Measurements from ENCODE around the gene CHTOP.
A peak's percentile ranks its signal among the peaks of the same experiment; 100 is the strongest.
"Not testable (repeated sequence)": the region's sequence is repeated elsewhere in the genome, so short reads cannot be mapped to it uniquely, and the experiment has no call there.

Gene CHTOP

GRCh38 chr1:153631047-153632022 lies 2.5 kb upstream of the CHTOP start:
- no peak for DNase-seq (ENCODE audit: low read depth)

- DNase-seq (ENCODE audit: low read depth), result no peak
Measured at GRCh38 chr1:153633161-153633753, 609 bp upstream of the CHTOP start.

DNA sequence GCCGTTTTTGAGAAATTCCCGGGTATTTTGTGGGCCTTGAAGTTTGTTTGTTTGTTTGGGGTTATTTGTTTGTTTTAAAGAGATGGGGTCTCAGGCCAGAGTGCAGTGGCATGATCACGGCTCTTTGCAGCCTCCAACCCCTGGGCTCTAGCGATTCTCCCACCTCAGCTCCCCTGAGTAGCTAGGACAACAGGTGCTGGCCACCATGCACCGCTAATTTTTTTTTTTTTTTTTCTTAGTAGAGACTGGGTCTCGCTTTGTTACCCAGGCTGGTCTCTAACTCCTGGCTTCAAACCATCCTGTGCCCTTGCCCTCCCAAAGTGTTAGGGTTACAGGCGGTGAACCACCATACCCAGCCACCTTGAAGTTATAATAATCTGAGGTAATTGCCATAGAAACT lies 2.0 kb downstream of the CHTOP start:
- no peak for DNase-seq (ENCODE audit: low read depth)

DNA sequence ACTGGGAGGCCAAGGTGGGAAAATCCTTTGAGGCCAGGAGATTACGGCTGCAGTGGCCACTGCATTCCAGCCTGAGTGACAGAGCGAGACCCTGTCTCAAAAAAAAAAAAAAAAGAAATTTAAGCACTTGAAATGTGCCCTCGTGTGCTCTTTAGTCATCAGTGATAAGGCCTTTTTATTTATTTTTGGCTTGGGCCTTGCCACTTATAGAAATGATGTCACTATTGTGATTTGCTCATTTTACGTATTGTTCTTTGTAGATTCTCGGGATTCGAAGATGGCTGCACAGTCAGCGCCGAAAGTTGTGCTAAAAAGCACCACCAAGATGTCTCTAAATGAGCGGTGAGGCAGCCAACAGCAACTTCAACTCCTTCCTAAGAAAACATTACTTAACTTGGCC lies 2.4 kb downstream of the CHTOP start:
- DNase-seq (ENCODE audit: low read depth), result no peak

- no peak for DNase-seq (ENCODE audit: low read depth)
Measured at GRCh38 chr1:153638261-153638660, 4.4 kb downstream of the CHTOP start.

GRCh38 chr1:153639280-153639679 lies 5.4 kb downstream of the CHTOP start:
- DNase-seq (ENCODE audit: low read depth), result no peak

GRCh38 chr1:153640213-153640612 lies 6.3 kb downstream of the CHTOP start:
- DNase-seq (ENCODE audit: low read depth), result not testable (repeated sequence)

- DNase-seq (ENCODE audit: low read depth), result no peak
Measured at GRCh38 chr1:153640861-153641260, 7.0 kb downstream of the CHTOP start.

DNA sequence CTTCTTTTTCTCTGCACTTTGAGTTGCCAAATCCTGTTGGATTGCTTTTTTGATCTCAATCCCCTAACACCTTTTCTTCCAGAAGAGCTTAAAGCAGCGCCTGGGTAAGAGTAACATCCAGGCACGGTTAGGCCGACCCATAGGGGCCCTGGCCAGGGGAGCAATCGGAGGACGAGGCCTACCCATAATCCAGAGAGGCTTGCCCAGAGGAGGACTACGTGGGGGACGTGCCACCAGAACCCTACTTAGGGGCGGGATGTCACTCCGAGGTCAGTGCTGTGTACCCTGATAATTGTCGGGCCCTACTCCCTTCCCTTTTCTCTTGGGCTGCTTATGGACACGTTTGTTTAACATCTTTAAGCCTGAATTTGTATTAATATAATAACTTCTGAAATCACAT lies 8.3 kb downstream of the CHTOP start:
- DNase-seq (ENCODE audit: low read depth), result no peak

GRCh38 chr1:153643100-153643499 lies 9.2 kb downstream of the CHTOP start:
- no peak for DNase-seq (ENCODE audit: low read depth)

GRCh38 chr1:153643816-153644215 lies 9.9 kb downstream of the CHTOP start:
- no peak for DNase-seq (ENCODE audit: low read depth)

DNA sequence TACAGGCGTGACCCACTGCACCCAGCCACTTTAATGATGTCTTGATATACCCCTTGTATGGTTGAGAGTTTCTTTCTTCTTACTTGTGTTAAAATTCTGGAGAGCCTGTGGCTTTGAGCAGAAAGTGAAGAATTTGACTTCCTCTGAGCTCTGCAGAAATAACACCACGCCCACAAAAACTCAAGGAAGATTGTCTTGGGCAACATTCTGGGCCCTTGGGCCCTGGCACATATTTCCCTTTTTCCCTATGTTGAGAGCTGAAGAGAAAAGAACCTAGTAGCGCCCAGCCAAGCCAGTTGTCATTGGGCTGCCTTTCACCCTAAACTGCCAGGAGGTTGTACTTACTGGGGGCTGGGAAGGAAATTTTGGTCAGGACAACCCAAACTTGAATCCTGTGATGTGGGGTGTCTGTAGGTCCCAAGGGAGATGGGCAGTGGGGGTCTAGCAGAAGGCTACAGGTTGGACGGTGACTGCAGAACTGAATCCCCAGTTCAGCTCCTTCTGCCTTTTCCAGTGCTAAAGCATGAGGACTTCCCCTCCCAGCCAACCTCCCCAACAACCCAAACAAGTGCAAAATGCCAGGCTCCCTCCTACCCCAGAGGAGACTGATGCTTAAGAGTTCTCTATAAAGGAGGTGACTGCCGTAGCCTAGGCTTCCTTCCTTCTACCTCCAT lies 12.9 kb downstream of the CHTOP start:
- DNase-seq (ENCODE audit: low read depth), result no peak

GRCh38 chr1:153647346-153647714 lies 13.5 kb downstream of the CHTOP start:
- no peak for DNase-seq (ENCODE audit: low read depth)

DNA sequence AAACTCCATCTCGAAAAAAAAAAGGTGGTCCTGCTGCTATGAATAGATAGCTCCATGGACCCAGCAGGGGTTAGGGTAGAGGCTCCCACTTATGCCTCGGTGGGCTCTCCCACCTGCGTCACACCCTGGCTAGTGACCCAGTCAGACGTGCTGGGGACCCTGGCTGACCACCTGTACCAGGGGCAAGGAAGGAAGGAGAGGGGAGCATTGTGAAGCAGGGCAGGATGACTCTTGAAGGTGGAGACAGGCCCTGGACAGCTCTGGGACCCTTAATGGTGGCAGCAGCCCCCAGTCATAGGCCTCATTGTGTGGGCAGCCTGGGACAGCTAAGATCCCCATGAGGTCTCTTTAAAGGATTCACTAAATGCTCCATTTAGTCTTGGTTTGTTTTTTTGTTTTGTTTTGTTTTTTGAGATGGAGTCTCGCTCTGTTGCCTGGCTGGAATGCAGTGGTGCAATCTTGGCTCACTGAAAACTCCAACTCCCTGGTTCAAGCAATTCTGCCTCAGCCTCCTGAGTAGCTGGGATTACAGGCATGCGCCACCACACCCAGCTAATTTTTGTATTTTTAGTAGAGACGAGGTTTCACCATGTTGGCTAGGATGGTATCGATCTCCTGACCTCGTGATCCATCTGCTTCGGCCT lies 14.3 kb downstream of the CHTOP start:
- no peak for DNase-seq (ENCODE audit: low read depth)

GRCh38 chr1:153649137-153649862 lies 15.4 kb downstream of the CHTOP start:
- DNase-seq (ENCODE audit: low read depth), result no peak

- no peak for DNase-seq (ENCODE audit: low read depth)
Measured at GRCh38 chr1:153649863-153650235, 16.0 kb downstream of the CHTOP start.

- no peak for DNase-seq (ENCODE audit: low read depth)
Measured at GRCh38 chr1:153651771-153652170, 17.9 kb downstream of the CHTOP start.

DNA sequence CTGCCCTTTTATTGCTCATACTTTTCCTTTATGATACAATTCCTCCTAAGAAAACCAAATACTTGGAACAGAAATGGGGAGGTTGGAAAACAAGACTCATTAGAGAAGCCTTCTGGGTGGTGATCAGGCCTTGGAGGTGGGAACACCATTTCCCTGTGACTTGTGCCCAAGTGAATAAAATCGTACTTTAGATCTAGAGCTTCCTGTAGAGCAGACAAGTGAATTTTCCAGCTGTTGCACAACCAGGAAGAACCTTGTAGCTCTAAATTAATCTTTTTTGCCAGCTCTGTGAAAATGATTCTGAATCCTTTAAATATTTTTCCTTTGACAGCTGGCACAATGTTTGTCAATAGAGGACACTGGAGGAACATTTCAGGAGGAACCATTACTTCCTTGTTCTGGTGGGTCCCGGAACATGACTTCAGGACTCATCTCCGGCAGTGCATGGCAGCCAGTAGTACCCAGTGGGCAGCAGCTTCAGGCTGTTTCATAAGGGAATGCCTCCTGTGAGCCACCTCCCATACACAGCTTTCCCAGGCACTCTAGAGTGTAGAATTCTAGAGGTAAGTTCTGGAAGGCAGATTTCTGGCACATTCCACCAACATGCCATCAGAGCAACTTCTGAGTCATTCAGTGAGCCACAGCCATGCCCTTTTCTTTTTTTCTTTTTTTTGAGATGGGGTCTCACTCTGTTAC lies 19.1 kb downstream of the CHTOP start:
- DNase-seq (ENCODE audit: low read depth), result no peak

DNA sequence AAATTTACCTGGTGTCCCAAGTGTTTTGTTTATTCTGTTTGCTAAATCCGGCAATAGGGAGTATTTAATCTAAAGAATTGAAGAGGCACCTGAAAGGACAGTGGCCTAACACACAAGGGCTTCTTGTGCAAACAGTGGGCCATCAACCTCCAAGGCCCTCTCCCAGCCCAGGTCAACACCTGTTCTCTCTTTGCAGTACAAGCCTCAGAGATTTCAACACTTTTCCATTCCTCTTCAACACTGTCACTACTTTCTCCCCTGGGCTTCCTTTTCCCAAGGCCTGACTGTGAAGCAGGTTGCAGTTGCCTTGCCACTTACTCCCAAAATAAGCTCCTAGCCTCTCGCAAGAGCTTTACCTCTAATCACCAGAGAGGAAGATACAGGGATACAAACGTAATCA lies 21.5 kb downstream of the CHTOP start:
- no peak for DNase-seq (ENCODE audit: low read depth)

DNA sequence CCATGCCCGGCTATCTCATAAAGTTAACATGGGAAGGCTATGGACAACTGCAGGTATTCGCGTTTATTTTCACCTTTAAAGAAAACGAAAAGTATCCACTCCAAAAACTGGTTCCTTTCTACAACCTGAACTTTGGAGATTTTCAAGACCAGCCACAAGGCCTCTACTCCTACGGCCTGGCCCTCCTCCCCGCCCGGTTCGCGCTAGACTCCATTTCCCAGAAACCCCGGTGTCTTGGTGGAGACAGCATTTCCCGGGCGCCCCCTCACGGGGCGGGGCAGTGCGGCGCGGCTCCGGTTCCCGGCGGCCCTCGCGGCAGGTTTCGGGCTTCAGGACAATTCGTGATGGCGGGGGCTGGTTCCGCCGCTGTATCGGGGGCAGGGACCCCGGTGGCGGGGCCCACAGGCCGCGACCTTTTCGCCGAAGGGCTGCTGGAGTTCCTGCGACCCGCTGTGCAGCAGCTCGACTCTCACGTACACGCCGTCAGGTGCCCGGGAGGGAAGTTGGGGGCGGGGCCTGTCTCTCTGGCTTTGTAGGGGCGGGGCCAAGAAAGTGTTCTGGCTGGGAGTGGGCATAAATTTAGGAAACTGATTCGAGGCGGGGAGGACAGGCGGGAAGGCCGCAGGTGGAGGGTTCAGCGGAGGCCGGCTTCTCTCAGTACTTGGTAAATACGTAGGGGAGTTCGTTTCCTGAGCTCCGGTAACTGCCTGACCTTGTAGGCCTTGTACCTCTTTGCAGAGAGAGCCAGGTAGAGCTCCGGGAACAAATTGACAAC lies 24.7 kb downstream of the CHTOP start, which contains the start of gene SNAPIN:
SNAPIN (plus strand) TSS at position 304 of the 775 bp plus-strand sequence; CDS start at position 345, 41 bp downstream.
- peak; percentile 84 for DNase-seq (ENCODE audit: low read depth)
